ENCODE data around the gene CAMK1D.
A peak's percentile ranks its signal among the peaks of the same experiment; 100 is the strongest.

Gene CAMK1D

DNA sequence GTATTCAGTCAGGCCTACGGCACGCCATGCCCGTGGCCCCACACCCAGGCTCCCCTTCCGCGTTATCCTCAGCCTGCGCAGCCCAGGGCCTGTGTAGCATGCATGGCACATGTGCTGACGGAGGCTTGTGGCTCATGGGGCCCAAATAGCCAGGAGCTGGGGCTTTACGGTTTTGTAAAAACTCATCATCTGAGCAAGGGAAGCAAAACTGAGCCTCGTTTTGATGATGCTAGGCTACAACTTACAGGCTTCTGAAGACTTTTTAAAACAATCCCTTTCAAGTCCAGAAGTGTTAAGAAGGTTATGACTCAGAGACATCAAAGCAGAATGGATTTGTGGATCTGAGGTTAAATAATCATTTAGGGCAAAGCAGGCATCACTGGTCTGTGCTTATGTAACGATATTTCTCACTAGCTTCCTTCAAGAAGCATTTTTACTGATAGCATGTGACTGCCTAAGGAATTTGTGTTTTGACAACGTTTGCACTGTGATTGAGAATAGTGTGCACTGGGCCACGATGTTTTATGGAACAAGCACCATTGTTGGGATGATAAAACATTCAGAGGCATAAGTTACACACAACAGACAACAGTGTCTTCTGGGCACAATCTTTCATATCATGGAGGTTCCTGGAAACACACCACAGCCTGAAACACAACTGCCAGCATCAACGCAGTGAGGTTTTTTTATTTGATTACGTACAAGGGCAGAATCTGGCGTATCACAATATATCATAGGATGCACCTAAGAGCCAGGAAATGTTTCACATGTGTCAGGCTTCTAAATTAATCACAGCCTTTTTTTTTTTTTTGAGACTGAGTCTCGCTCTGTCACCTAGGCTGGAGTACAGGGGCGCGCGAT, 377.9 kb downstream of the CAMK1D start:
- in situ Hi-C loops (cut with HindIII; ENCODE audit: low sequenced_read_pairs): no loop called here
- H3K4me3 ChIP-seq (ENCODE audit: low read depth, low read length): no peak overlapping the region
- DNase-seq (ENCODE audit: low read depth, low spot score): peak; percentile 29
- TF ChIP-seq, protein P1, sequence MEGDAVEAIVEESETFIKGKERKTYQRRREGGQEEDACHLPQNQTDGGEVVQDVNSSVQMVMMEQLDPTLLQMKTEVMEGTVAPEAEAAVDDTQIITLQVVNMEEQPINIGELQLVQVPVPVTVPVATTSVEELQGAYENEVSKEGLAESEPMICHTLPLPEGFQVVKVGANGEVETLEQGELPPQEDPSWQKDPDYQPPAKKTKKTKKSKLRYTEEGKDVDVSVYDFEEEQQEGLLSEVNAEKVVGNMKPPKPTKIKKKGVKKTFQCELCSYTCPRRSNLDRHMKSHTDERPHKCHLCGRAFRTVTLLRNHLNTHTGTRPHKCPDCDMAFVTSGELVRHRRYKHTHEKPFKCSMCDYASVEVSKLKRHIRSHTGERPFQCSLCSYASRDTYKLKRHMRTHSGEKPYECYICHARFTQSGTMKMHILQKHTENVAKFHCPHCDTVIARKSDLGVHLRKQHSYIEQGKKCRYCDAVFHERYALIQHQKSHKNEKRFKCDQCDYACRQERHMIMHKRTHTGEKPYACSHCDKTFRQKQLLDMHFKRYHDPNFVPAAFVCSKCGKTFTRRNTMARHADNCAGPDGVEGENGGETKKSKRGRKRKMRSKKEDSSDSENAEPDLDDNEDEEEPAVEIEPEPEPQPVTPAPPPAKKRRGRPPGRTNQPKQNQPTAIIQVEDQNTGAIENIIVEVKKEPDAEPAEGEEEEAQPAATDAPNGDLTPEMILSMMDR (IDR thresholded peaks at IDR 0.05; ENCODE audit: low read depth, low read length): no peak

- in situ Hi-C loops (cut with HindIII; ENCODE audit: low sequenced_read_pairs): no loop called here
- no peak overlapping the region for H3K4me3 ChIP-seq (ENCODE audit: low read depth, low read length)
- DNase-seq (ENCODE audit: low read depth, low spot score): peak; percentile 31
- TF ChIP-seq, protein P1 (IDR thresholded peaks at IDR 0.05; ENCODE audit: low read depth, low read length): no peak
Observed at GRCh38 chr10:12727832-12728215, 378.5 kb downstream of the CAMK1D start.

GRCh38 chr10:12728494-12728893, 379.1 kb downstream of the CAMK1D start:
- in situ Hi-C loops (cut with HindIII; ENCODE audit: low sequenced_read_pairs): no loop called here
- TF ChIP-seq, protein P1 (IDR thresholded peaks at IDR 0.05; ENCODE audit: low read depth, low read length): no peak
- H3K4me3 ChIP-seq (ENCODE audit: low read depth, low read length): no peak overlapping the region
- no peak for DNase-seq (ENCODE audit: low read depth, low spot score)

DNA sequence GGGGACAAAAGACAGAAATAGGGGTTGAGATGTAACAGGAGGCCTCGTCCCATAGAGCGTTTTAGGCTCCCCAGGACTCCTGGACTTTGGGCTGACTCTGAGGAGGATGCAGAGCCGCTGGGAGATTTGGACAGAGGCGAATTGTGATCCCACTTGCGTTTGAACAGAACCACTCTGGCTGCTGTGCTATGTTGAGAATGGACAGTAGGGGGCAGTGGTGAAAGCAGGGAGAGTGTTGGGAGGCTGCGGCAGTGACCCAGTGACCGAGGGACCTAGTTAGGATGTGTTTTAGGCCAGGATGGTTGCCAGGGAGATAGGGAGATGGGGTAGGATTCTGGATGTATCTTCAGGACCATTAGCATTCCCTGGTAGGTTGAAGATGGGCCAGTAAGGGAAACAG, 380.5 kb downstream of the CAMK1D start:
- H3K4me3 ChIP-seq (ENCODE audit: low read depth, low read length): no peak overlapping the region
- TF ChIP-seq, protein P1 (IDR thresholded peaks at IDR 0.05; ENCODE audit: low read depth, low read length): peak; percentile 47
- in situ Hi-C loops (cut with HindIII; ENCODE audit: low sequenced_read_pairs): no loop called here
- no peak for DNase-seq (ENCODE audit: low read depth, low spot score)

- DNase-seq (ENCODE audit: low read depth, low spot score): no peak
- H3K4me3 ChIP-seq (ENCODE audit: low read depth, low read length): no peak overlapping the region
- in situ Hi-C loops (cut with HindIII; ENCODE audit: low sequenced_read_pairs): no loop called here
- TF ChIP-seq, protein P1 (IDR thresholded peaks at IDR 0.05; ENCODE audit: low read depth, low read length): no peak
Observed at GRCh38 chr10:12730809-12731519, 381.6 kb downstream of the CAMK1D start.

DNA sequence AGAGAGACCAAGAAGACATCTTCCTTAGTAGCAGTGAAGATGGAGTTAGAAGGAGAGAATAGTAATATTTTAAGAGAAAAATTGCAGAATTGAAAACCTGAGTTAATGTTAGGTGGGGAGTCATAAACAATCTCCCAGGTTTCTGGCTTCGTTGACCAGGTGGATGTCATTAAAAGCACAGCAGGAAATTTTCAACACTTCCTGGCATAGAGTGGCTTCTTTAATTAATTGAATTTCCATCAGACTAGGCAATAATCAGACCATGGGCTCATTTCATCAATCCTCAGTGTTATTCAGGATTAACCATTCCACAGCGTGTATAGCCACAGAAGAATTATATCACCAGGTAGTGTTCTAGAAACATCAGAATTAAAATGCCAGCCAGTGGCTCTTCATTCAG, 383.9 kb downstream of the CAMK1D start:
- in situ Hi-C loops (cut with HindIII; ENCODE audit: low sequenced_read_pairs): no loop called here
- TF ChIP-seq, protein P1 (IDR thresholded peaks at IDR 0.05; ENCODE audit: low read depth, low read length): no peak

More for the DNA sequence above, 383.9 kb downstream of the CAMK1D start:
- no peak for DNase-seq (ENCODE audit: low read depth, low spot score)
- no peak overlapping the region for H3K4me3 ChIP-seq (ENCODE audit: low read depth, low read length)

Measured in astrocyte of the spinal cord (primary cell).